NCI-H526 treated with DMSO at 0.1 percent for 48 hours (cell line): ENCODE measurements around the gene SALL3.
"Not testable (repeated sequence)": the region's sequence is repeated elsewhere in the genome, so short reads cannot be mapped to it uniquely, and the experiment has no call there.

ENCODE experiments used
- DNase-seq: peaks from one replicate; lab custom pipeline; 2025; lab: John Stamatoyannopoulos, UW

The SALL3 gene

DNA sequence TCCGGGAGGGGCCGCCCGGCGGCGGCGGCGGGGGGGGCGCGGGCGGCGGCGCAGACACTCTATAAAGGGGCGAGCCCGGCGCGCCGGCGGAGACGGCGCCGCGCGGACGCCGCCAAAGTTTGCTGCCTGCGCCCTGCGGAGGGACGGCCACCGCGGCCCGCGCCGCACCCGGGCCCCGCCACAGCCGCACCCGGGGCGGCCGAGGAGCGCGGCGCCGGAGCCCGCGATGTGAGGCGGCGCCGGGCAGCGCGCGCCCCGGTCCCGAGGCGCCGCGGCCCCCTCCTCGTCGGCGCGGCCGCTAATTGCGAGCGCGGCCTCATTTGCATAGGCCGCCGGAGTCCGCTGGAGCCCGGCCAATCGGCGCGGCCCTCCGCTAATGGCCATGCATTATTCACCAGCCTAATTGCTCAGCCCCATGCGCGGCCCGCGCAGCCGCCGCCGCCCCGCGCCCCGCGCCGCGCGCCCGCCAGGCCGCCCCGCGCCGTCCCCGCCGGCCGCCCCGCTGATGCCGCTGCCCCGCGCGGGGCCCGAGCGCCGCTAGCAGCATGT is at the start of gene SALL3:
TSS of gene SALL3 (plus strand) at position 89 of the 549 bp plus-strand sequence. CDS start at position 546, 457 bp downstream.
- DNase-seq, result no peak

DNA sequence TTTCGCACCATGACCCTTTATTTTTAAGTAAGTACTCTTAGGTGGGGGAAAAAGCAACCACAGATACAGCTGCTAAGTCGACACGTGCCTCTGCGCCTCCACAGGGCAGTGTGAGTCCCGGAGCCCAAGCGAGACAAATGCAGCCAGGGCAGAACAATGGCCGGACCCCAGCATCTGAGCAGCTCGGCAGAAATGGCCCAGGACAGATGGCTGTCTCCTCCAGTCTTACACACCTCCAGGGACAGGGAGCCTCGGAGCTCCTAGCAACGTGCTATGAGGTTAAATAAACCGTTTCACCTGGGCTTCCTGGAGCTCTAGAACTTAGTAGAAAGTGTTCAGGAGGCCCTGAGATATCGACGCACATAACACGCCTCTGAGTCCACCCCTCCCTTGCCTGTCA is 47.3 kb upstream of the SALL3 start:
- no peak for DNase-seq

DNA sequence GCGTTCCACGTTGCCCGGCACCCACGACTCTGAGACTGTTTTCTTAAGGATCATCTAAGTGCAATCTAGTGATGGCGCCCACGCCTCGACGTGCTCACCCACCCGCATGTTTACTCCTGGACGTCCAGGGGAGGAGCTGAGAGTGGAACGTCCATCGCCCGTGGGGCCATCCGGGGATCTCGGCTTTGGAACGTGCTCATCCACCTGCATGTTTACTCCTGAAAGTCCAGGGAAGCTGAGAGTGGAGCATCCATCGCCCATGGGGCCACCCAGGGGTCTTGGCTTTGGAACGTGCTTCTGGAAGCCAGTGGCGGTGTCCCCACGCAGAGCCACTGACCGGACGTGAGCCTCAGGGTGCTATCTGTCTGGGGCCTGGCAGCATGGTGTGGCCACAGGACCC is 45.6 kb upstream of the SALL3 start:
- DNase-seq, result no peak

- DNase-seq, result no peak
Measured at GRCh38 chr18:78934551-78935225, 44.9 kb upstream of the SALL3 start.

DNA sequence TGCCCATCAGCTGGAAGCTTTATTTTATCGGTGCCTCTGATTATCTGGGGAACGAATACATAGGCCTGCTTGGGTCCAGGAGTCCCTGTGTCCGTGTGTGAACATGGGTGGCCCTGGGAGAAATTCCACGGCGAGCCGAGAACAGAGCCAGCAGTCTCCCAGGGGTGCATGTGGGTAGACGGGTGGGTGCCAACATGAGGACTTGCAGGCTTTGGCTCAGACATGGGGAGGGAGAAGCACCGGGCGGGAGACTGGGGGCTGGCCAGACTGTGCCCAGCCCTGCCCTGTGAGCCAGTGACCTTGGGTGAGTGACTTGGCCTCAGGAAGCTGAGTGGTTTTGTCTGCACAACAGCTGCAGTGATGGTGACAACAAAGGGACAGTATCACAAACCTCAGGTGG is 44.2 kb upstream of the SALL3 start:
- no peak for DNase-seq

DNA sequence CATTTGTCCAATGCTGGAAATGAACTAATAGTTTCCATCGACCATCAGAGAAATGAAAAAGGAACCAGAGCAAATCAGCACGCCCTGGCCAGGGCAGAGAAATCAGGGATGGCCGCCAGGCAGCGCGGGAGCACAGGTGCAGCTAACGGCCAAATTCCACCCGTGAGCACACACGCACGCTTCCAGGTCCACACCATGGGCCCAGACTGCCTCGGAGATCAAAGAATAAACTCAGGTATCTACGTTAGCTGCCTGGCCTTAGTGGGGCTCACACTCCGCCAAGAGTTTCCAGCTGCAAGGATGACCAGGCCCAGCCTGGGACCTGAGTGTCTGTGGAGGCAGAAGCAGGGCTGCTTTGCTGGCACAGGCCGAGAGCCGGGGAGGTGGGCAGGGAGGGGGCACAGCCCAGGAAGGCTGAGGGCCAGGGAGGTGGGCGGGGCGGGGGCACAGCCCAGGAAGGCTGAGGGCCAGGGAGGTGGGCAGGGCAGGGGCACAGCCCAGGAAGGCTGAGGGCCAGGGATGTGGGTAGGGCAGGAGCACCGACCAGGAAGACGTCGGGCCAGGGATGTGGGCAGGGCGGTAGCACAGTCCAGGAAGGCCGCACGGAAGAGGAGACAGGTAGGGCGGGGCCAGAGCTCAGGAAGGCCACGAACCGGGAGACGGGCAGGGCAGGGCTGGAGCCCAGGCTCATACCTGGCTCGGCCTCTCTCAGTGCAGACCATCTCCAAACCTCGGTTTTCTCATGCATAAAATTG is 43.2 kb upstream of the SALL3 start:
- DNase-seq, result no peak

DNA sequence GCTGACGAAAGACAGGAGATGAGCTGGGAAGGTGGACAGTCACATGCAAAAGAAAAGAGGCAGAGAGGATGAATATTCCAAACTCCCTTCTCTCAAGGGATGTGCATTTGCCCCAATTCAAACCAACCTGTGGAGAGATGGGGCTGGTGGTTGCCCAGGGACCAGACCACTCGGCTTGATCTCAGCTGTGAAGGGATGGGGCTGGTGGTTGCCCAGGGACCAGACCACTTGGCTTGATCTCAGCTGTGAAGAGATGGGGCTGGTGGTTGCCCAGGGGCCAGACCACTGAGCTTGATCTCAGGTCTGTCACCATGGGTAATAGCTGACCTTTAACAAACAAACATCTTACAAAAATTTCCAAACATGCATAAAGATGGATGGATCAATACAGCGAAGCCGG is 42.5 kb upstream of the SALL3 start:
- DNase-seq, result no peak

- no peak for DNase-seq
Measured at GRCh38 chr18:78939105-78939504, 40.5 kb upstream of the SALL3 start.

DNA sequence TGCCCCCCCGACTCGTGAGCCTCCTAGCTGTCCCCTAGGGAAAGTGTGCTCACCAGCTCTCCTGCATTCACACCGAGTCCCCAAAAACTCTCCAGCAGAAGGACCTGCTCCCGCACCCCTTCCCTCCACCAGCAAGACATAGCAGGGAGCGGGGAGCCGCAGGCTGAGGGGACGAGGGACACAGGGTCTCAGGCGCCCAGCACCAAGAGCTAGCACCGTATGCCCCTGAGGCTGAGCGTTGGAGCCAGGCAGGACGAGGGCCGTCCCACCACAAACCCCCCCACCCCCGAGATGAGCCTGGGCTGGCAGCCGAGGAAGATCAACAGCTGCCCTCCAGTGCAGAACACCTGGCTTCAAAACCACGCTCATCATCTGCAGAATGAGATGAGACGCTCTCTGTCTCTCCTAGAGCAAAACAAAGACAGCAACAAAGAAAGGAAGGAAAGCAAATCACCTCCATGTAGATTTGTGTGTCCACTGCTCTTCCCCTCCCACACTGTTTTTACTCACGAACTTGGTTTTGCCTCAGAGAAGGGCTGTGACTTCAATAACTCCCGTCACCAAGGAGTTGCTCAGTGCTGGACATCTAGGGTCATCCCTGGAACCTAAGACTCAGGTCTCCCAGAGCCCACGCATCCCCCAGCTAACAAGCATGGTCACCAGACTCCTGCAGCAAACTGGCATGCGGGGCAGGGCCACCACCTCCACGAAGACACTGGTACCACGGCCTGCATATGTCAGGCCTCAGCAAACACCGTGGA is 39.7 kb upstream of the SALL3 start:
- no peak for DNase-seq

GRCh38 chr18:78942236-78942635 is 37.4 kb upstream of the SALL3 start:
- not testable (repeated sequence) for DNase-seq

GRCh38 chr18:78945628-78946027 is 34.0 kb upstream of the SALL3 start:
- no peak for DNase-seq

GRCh38 chr18:78947291-78947690 is 32.3 kb upstream of the SALL3 start:
- DNase-seq, result no peak

GRCh38 chr18:78948221-78948620 is 31.4 kb upstream of the SALL3 start:
- DNase-seq, result no peak

DNA sequence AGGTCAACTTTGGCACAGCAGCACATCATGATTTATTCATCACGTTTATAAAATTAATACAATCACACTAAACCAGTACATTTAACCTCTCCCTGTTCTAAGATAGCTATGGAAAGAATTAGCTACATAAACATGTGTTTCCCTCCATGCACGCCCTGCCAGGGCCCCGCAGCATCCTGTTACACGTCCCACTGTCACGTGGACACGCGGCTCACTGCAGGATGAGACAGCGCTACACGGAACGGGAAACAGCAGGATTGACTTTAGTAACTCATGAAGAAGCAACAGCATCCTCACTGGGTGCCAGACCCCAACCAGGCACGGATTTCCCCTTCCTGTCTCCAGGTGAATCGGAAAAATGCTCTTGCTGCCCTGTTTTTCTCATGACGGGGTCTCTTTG is 30.9 kb upstream of the SALL3 start:
- DNase-seq, result no peak

DNA sequence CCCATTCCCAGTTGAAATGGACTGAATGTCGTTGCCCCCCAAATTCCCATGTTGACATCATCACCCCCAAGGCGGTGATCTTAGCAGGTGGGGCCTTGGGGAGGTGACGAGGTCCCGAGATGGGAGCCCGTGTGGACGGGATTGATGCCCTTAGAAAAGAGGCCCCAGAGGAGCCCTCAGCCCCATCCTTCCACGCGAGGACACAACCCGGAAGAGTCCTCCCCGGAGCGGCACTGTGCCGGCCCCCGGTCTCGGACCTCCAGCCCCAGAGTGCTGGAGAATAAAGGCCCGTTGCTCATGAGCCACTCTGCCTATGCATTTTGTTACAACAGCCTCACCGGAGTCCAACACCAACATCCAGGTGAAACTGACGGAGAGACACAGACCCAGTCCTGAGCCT is 30.4 kb upstream of the SALL3 start:
- DNase-seq, result no peak

GRCh38 chr18:78950386-78950785 is 29.2 kb upstream of the SALL3 start:
- no peak for DNase-seq

GRCh38 chr18:78953566-78953965 is 26.1 kb upstream of the SALL3 start:
- no peak for DNase-seq

DNA sequence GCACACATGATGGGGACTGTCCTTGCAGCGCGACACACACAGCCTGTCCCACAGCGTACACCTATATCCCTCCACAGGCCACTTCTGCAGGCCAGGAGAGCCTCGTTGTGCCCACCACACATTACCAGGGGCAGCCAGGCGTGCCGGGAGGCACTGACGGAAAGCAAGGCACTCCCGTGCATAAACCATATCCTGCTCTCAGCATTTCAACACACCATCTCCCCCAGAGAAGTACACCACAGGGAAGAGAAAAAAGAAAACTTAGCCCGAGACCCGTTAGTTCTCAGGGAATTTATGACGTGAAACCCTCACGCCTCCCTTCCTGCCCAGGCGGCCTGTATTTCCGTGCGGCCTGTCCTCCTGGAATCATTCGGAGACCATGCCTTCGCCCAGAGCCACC is 24.6 kb upstream of the SALL3 start:
- DNase-seq, result no peak

DNA sequence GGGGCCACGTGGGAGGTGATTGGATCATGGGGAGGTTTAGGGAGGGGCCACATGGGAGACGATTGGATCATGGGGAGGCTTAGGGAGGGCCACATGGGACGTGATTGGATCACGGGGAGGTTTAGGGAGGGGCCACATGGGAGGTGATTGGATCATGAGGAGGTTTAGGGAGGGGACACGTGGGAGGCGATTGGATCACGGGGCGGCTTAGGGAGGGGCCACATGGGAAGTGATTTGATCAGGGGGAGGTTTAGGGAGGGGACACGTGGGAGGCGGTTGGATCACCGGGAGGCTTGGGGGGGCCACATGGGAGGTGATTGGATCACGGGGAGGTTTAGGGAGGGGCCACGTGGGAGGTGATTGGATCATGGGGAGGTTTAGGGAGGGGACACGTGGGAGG is 22.5 kb upstream of the SALL3 start:
- DNase-seq, result no peak

- DNase-seq, result no peak
Measured at GRCh38 chr18:78960709-78961108, 18.9 kb upstream of the SALL3 start.

DNA sequence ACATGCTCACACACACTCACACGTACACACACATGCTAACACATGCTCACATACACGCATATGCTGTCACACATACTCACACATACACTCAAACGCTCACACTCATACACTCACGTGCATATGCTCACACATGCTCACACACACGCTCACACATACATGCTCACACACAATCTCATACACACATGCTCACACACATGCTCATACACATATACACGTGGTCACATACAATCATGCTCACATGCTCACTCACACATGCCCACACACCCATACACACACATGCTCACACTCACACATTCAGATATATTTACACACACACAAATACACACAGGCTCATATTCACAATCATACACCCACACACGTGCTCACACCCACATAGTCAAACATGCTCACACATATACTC is 17.5 kb upstream of the SALL3 start:
- DNase-seq, result no peak

GRCh38 chr18:78964727-78965126 is 14.9 kb upstream of the SALL3 start:
- not testable (repeated sequence) for DNase-seq

DNA sequence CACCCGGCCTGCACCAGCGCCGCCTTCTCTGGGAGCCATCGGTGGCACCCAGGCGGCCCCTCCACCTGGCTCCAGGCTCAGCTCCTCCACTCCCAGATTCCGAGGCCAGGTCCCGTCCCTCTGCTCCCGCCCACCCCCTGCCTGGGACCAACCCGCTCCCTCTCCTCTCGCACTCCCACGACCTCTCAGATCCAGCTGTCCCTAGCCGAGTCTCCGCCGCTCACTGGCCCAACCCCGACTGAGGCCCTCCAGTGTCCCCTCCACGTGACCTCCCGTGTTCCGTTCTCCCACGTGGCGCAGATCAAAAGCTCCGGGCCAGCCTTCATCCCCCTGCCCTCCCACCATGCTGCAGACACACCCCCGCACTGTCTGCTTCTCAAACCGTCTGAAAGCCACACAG is 14.4 kb upstream of the SALL3 start:
- no peak for DNase-seq
